HG02642 (cell line): ENCODE results near the gene CHN2.
"Not testable (repeated sequence)": the region's sequence is repeated elsewhere in the genome, so short reads cannot be mapped to it uniquely, and the experiment has no call there.

Source experiments
- ATAC-seq: cut with Tn5 transposase; IDR thresholded peaks from one replicate; pipeline ENCODE4 v1.9.1; 2021; ENCODE audit warnings: mild to moderate bottlenecking; ENCODE audit not compliant: unreplicated experiment, poor library complexity

Gene CHN2

GRCh38 chr7:29185613-29186012 is 9.0 kb upstream of the CHN2 start:
- no peak for ATAC-seq

- no peak for ATAC-seq
Measured at GRCh38 chr7:29189743-29190201, 4.8 kb upstream of the CHN2 start.

DNA sequence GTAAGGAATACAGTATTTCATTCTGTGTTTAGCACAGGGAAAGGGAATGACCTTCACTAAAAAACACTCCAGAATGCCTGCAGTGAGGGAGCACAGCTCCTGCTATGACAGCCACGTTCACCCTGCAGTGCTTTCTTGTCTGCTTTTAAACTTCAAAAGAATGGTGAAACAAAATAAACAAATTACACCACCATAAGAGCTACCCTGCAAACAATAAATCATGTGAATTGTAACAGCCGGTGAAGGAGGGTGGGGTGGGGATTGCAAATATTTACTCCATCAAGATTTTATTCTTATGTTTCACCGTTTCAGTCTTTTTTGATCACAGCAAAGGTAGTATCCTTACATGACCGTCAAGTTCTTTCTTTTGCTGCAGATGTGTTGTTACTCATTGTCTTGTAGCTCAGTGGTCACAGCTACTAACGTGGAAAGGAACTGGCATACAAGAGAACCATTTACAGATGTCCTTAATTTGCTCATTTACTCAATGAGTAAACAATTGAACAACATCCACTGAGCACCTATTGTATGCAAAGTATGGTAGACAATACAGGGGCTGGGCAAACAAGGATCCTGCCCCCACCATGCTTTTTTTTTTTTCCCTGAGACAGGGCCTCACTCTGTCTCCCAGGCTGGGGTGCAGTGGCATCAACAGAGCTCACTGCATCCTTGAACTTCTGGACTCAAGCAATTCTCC is 4.1 kb upstream of the CHN2 start:
- ATAC-seq: no peak

GRCh38 chr7:29192323-29192722 is 2.3 kb upstream of the CHN2 start:
- ATAC-seq: no peak

- ATAC-seq: no peak
Measured at GRCh38 chr7:29192811-29193210, 1.8 kb upstream of the CHN2 start.

GRCh38 chr7:29193316-29194205 is 1.0 kb upstream of the CHN2 start:
- ATAC-seq: no peak

DNA sequence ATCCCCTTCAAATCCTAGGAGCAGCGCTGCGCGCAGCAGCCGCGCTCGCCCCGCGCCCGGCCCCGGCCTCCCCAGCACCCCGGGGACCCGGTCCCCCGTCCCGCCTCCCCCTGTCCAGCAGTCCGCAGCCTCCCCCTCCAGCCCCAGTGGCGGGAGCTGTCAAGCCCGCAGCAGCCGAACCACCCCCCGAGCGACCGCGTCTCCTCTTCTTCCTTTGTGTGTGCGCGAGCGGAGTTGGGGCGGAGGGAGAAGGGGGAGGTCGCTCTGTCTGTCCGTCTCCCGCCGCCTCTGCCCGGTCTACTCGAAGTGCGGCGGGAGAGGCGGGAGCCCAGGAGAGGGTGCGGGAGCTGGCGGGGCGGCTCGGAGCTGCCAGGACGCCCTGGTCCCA is 375 bp upstream of the CHN2 start:
- no peak for ATAC-seq

DNA sequence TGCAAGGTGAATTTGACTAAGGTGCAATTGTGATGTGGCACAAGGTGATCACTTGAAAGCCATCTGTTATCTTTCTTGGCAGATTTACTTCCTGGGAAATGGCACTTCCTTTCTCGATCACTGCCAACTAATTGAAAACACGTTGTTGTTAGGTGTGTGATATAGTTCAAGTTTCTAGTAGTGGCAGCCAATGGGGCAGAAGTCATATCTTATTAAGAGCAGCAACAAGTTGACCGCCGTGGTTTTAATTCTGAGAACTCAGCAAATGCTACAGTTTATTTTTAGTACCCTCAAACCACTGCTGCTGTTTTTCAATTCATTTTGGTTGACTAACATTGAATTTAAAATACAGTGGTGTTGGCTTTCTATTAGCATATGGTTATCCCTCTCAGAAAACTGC is 1.6 kb downstream of the CHN2 start:
- ATAC-seq: no peak

DNA sequence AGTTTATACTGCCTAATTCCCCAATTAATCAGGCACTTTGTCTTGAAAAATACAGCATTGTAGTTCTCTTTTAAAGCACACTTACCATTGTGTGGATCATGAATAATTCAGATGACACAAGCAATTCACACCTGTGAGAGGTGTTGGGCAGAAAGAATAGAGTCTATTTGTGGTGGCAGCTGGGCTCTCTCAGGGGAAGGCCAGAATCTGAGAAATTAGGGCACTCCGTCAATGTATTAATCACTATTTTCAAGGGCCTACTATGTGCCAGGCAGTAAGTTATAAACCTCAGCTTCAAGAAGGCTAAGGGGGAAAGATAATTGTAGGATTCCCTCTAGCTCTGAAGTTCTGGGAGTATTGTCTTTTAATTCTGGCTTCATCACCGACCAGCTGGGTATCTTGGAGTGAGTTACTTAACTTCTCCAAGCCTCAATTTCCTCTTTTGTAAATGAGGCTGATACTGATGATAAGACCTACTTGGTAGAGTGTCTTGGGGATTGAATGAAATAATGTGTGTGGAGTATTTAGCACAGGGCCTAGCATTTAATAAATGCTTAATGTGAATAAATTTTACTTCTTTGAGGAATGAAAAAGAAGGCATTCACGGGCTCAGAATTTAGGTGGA is 2.5 kb downstream of the CHN2 start:
- ATAC-seq: no peak

DNA sequence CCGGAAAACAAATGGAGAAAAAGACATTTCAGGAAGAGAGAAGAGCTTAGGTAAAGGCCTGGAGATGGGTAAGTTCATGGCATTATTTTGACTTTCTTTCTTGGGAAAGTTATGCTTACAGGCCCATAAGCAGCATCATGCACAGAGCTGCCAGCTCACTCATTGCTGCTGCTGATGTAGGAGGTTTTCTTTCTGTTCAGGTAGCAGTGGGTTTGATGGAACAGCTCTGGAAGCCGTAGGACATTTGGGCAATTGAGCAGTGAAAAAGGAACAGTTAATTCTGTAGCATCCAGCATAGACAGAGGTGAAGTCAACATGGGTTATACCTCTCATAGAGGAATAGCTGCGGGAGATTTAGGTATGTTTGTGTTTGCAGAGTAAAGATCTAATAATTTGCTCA is 3.3 kb downstream of the CHN2 start:
- no peak for ATAC-seq

DNA sequence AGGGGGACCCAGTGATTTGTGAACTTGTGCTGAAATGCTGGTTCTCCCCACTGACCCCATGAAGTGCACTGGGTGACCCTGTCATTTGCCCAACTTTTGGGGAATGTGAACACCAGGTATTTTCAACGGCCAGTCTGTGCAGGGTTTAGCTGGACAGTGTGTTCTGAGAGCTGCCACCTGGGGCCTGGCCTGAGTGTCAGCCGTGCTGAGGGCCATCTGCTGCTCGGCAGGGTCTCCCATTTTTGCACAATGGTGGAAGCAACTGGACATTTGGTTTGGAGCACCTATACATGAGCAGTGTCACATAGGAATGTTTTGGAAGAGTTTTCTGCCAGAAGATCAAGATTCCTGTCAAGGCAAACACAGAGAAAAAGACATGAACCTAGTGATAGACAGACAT is 5.2 kb downstream of the CHN2 start:
- no peak for ATAC-seq

GRCh38 chr7:29202651-29203069 is 8.1 kb downstream of the CHN2 start:
- ATAC-seq: no peak

DNA sequence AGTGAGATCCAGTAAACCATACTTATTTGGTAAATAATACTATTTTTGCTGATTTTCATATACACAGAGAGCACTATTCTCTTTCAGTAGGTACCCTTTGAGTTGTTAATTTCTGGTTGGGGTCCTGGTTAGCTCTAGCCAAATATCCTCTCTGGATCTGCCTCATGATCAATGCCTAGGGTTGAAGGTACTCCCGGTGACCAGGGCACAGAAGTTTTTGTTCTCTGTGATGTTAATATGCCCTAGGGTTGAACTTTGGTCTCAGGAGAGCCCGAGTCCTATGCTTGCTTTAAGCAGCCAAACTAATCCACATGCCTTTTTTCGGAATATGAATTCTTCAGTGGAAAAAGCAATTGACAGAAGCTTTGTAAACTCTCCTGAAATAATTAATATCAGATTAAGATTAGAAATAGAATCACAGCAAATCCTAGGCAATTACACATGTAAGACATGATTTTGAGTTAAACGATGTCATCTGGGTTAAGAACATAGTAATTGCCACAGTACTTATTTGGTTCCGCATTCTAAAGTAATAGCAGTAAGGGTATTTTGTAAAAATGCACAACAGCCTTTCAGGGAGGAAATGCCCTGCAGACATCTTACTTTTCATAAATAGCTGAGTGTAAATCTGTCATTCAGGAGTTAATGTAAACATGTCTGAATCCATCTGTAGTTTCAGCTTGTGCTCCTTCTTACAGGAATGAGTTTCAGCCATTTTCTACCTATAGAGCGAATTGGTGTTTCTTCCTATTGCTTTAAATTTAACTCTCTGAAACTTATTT is 10.1 kb downstream of the CHN2 start:
- no peak for ATAC-seq

DNA sequence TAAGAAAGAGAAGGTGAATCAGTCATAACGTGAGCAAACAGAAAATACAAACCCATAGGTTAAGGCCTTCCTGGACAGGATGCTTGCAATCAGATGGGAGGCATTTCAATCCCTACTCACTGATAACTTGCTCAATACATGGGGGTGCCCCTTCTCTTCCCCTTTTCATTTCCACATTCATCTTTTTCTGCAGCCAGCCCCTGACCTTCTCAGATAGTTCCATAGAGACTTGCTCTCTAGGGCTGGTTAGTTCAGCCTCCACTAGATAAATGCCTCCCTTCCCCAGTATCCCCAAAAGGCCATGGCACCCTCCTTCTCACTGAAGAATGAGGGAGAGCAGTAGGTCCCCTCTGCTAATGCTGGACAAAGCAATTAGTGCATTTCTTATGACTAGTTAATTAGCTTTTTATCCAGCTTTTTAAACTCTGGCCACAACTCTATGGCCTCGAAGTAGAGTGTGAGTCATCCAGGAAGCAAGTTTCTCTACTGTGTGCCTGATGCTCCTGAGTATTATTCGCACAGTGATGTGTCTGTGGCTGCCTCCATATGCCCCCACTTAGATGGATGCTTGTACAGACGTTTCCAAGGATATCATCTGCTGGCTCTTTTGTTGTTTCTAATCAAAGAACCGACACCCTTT is 12.7 kb downstream of the CHN2 start:
- ATAC-seq: no peak

DNA sequence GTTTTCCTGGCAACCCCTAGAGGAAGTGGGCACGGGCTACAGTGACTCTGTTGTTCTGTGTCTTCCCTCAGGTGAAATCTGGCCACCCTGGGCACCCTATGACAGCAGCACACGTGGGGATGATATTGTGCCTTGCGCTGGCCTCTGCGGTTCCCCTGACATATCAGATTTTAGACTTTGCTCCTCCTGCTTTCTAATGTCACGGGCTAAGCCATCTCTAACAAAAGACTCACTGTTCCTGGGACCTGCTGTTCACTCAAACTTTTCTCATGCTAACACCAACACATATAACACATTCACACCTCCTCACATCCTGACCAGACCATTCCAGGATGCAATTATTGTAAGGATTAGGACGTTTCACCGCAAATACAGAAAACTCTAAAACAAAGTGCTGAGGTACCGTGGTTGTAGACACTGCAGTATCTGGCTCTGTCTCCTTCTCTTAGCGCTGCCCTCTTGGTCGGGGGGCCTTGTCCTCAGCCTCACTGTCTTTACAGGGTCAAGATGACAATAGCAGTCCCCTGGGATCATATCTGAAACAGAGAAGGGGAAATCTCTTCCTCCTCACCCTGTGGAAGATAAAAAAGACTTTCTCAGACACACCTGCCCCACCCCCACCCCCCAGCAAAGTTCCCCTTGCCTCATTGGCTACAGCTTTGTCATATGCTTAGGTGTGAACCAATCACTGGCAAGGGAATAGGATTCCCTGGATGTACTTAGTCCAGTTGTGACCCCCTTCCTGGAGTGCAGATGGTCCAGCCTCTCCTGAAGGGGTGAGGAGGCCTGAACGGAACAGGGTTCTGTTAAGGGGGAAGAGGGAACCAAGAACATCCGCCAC is 14.1 kb downstream of the CHN2 start:
- no peak for ATAC-seq

DNA sequence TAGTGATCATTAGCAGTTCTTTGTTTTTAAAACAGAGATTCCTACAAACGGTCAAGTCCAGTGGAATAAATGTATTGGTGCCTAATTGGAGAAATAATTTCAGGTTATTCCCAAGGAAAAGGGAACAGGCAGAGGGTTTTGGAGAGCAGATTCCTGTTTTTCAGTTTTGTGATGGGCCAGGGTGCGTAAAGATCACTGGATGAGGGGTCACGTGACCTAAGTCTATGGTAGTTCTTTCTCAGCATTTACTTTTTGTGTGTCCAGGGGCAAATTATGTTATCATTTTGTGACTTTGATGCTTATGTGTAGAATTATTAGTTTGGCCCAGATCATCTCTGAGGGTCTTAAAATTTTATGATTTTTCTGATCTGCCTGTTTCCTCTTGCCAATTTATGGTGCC is 15.2 kb downstream of the CHN2 start:
- ATAC-seq: no peak

GRCh38 chr7:29212736-29213135 is 18.2 kb downstream of the CHN2 start:
- ATAC-seq: not testable (repeated sequence)

- ATAC-seq: no peak
Measured at GRCh38 chr7:29214056-29214455, 19.5 kb downstream of the CHN2 start.

DNA sequence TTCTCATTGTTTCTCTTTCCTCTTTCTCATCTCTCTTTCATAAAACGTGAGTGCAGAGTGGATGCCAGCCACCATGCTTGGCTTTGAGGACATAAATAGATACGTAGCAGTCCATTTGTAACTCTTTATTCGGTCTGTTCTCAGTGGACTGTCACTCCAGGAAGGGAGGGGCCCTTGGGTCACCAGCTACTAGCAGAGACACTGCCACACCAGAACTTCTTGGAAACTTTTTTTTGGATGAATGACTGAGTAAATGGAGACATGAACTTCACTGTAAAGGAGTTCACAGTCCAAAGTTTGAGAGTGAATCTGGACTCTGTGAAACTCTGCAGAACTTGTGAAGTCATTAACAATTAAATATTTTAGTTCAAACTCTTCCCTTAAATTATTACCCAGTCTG is 20.2 kb downstream of the CHN2 start:
- ATAC-seq: no peak
